Osteoblast (primary cell): ENCODE data around the gene DLG5. TPM values are rescaled to one million over a fixed set of nuclear protein-coding genes. Genes with fewer than 3 reads are reported as not detected.

ENCODE experiments used
- DNase-seq: peaks from one replicate; pipeline ENCODE4 v3.0.0; 2011; ENCODE audit warnings: low spot score, mixed read lengths; ENCODE audit not compliant: insufficient read length; ENCODE audit errors: missing footprints
- H2AFZ ChIP-seq: 2 replicates; pipeline ENCODE4 v1.6.0; 2011; ENCODE audit warnings: mild to moderate bottlenecking, low read length
- H3K27ac ChIP-seq: 2 replicates; pipeline ENCODE4 v1.5.1; 2011; ENCODE audit warnings: mild to moderate bottlenecking, low read depth, low read length, moderate library complexity
- H3K27me3 ChIP-seq: 2 replicates; pipeline ENCODE4 v1.6.0; 2012; ENCODE audit warnings: mild to moderate bottlenecking, control low read depth, inconsistent platforms, low read length, moderate library complexity; ENCODE audit not compliant: insufficient read depth
- H3K36me3 ChIP-seq: 2 replicates; pipeline ENCODE4 v1.5.1; 2011; ENCODE audit warnings: mild to moderate bottlenecking, low read length, control low read depth, moderate library complexity; ENCODE audit not compliant: insufficient read depth
- H3K4me1 ChIP-seq: 2 replicates; pipeline ENCODE4 v1.5.1; 2011; ENCODE audit warnings: mild to moderate bottlenecking, low read length, control low read depth, moderate library complexity; ENCODE audit not compliant: insufficient read depth
- H3K4me2 ChIP-seq: 2 replicates; pipeline ENCODE4 v1.6.0; 2011; ENCODE audit warnings: mild to moderate bottlenecking, low read length; ENCODE audit not compliant: insufficient read depth
- H3K4me3 ChIP-seq: fragments of 200-600 bp; sonication (generic); 3 replicates; pipeline ENCODE4 v1.5.1; 2012; ENCODE audit warnings: mild to moderate bottlenecking, low read length, inconsistent platforms; ENCODE audit not compliant: insufficient read depth
- H3K79me2 ChIP-seq: 2 replicates; pipeline ENCODE4 v1.6.0; 2012; ENCODE audit warnings: mild to moderate bottlenecking, low read length, control low read depth, inconsistent platforms; ENCODE audit not compliant: insufficient read depth
- H3K9me3 ChIP-seq: 2 replicates; pipeline ENCODE4 v1.5.1; 2011; ENCODE audit warnings: low read depth, low read length, control low read depth
- H4K20me1 ChIP-seq: 2 replicates; pipeline ENCODE4 v1.6.0; 2012; ENCODE audit warnings: mild to moderate bottlenecking, low read length, control low read depth; ENCODE audit not compliant: insufficient read depth
- CTCF ChIP-seq: IDR thresholded peaks from 2 replicates; pipeline ENCODE4 v1.5.1; 2011; ENCODE audit warnings: mild to moderate bottlenecking, low read depth, low read length, moderate library complexity; ENCODE audit errors: extremely low read depth
- total RNA-seq: library from RNA; depleted of rRNA; stranded (reverse); fragments of >200 nt; gene quantifications from 2 replicates; pipeline ENCODE4 v1.2.3, GENCODE V29; 2012

DLG5 gene
- total RNA-seq, 1 donor = 51.4 TPM

GRCh38 chr10:77932016-77932715, 5.6 kb upstream of the DLG5 start:
- no peak for TF ChIP-seq CTCF

GRCh38 chr10:77927402-77928246, 1.1 kb upstream of the DLG5 start:
- Histone ChIP-seq H4K20me1 (peaks cover 28% of the 10 kb centered on the region), H3K27ac (no peak overlapping the region), H3K36me3 (peaks cover 5% of the 10 kb centered on the region), H3K79me2 (peaks cover 32% of the 10 kb centered on the region), H3K4me1 (peaks cover 21% of the 10 kb centered on the region), H3K27me3 (peaks cover 16% of the 10 kb centered on the region), H3K4me2 (peak overlapping the region; percentile 77), H2AFZ (peak overlapping the region; percentile 56), H3K4me3 (peak overlapping the region; percentile 84), H3K9me3 (no peaks in the 10 kb centered on the region)
- no peak for DNase-seq
- TF ChIP-seq CTCF = no peak

More at GRCh38 chr10:77932016-77932715, 5.6 kb upstream of the DLG5 start:
- no peak for DNase-seq
- no peaks in the 10 kb centered on the region for H4K20me1 ChIP-seq
- no peak overlapping the region for H3K4me2 ChIP-seq
- no peak overlapping the region for H3K27ac ChIP-seq
- no peak overlapping the region for H3K4me3 ChIP-seq
- H3K9me3 ChIP-seq = no peaks in the 10 kb centered on the region
- no peaks in the 10 kb centered on the region for H3K79me2 ChIP-seq
- peaks cover 5% of the 10 kb centered on the region for H3K4me1 ChIP-seq
- H2AFZ ChIP-seq = no peak overlapping the region
- peaks cover 14% of the 10 kb centered on the region for H3K27me3 ChIP-seq
- H3K36me3 ChIP-seq = no peaks in the 10 kb centered on the region

- Histone ChIP-seq H3K79me2 (peaks cover 48% of the 10 kb centered on the region), H3K9me3 (no peaks in the 10 kb centered on the region), H3K4me3 (peak overlapping the region; percentile 84), H4K20me1 (peaks cover 43% of the 10 kb centered on the region), H3K27me3 (peaks cover 16% of the 10 kb centered on the region), H3K36me3 (peaks cover 5% of the 10 kb centered on the region), H3K4me1 (peaks cover 21% of the 10 kb centered on the region), H3K27ac (peak overlapping the region; percentile 48), H2AFZ (peak overlapping the region; percentile 83), H3K4me2 (peak overlapping the region; percentile 99)
- TF ChIP-seq CTCF = no peak
- peak; percentile 96 for DNase-seq
Observed at GRCh38 chr10:77925795-77926565, 575 bp downstream of the DLG5 start.
